Suprapubic skin (tissue), 4 donors: Measurements from ENCODE around the gene EFCAB8.

Source experiments
- POLR2A ChIP-seq, 2 donors: fragments of 450-650 bp; IDR thresholded peaks; one replicate each; pipeline ENCODE4 v1.6.1; 2017; ENCODE audit warnings: antibody characterized with exemption in 2 of 2, mild to moderate bottlenecking in 2 of 2, moderate library complexity in 2 of 2
- POLR2AphosphoS5 ChIP-seq, 3 donors: sonication (generic); formaldehyde crosslinking; IDR thresholded peaks; one replicate each; pipeline ENCODE4 v1.6.1; 2017; ENCODE audit warnings: antibody characterized with exemption in 3 of 3
- TF ChIP-seq, protein P1 (sequence below), 2 donors: fragments of 200-600 bp in 1 of 2; fragments of 450-650 bp in 1 of 2; sonication (generic) in 1 of 2; IDR thresholded peaks; one replicate each; pipeline ENCODE4 v1.5.1; 2016 to 2019; ENCODE audit warnings: antibody characterized with exemption in 2 of 2, mild to moderate bottlenecking in 1 of 2, moderate library complexity in 1 of 2

DNA sequence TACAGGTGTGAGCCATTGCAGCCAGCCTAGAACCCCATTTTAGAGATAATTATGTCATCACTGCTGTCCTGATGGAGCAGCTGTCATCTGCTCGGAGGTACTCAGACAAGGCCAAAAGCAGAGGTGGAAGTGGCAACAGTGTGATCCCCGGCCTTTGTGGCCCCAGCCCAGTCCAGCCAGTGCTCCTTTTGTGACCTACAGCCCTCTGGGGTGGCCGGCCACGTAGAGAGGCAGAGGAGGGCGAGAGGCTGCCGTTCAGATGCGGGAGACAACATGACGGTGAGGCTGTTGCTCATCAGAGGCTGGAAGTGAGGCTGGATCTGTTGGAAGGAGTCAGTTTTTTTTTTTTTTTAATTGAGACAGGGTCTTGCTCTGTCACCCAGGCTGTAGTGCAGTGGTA is 32.8 kb downstream of the EFCAB8 start:
- TF ChIP-seq, protein P1, sequence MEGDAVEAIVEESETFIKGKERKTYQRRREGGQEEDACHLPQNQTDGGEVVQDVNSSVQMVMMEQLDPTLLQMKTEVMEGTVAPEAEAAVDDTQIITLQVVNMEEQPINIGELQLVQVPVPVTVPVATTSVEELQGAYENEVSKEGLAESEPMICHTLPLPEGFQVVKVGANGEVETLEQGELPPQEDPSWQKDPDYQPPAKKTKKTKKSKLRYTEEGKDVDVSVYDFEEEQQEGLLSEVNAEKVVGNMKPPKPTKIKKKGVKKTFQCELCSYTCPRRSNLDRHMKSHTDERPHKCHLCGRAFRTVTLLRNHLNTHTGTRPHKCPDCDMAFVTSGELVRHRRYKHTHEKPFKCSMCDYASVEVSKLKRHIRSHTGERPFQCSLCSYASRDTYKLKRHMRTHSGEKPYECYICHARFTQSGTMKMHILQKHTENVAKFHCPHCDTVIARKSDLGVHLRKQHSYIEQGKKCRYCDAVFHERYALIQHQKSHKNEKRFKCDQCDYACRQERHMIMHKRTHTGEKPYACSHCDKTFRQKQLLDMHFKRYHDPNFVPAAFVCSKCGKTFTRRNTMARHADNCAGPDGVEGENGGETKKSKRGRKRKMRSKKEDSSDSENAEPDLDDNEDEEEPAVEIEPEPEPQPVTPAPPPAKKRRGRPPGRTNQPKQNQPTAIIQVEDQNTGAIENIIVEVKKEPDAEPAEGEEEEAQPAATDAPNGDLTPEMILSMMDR (IDR thresholded peaks at IDR 0.05): no peak
- TF ChIP-seq POLR2AphosphoS5 (IDR thresholded peaks at IDR 0.05) (no peak), POLR2A (IDR thresholded peaks at IDR 0.05) (no peak)
